IPS DF 6.9 (cell line): ENCODE measurements around the gene DPP3.

Source experiments
- DNase-seq: peaks from one replicate; pipeline ENCODE4 v3.0.0-alpha.2; 2013; ENCODE audit warnings: low read depth, low spot score
- H3K27ac ChIP-seq: one replicate; pipeline ENCODE4 v1.5.1; 2013; ENCODE audit warnings: low read length, control low read depth
- H3K27me3 ChIP-seq: 2 replicates; pipeline ENCODE4 v1.6.1; 2013; ENCODE audit warnings: mild to moderate bottlenecking, low read length; ENCODE audit not compliant: control insufficient read depth, insufficient read depth
- H3K36me3 ChIP-seq: 2 replicates; pipeline ENCODE4 v1.6.1; 2013; ENCODE audit warnings: low read length; ENCODE audit not compliant: control insufficient read depth, insufficient read depth
- H3K4me1 ChIP-seq: 2 replicates; pipeline ENCODE4 v1.6.1; 2013; ENCODE audit warnings: low read length; ENCODE audit not compliant: control insufficient read depth, insufficient read depth
- H3K4me3 ChIP-seq: 2 replicates; pipeline ENCODE4 v1.5.1; 2013; ENCODE audit warnings: mild to moderate bottlenecking, low read length
- H3K9me3 ChIP-seq: 2 replicates; pipeline ENCODE4 v1.6.1; 2013; ENCODE audit warnings: low read length, inconsistent platforms; ENCODE audit not compliant: control insufficient read depth, insufficient read depth
- WGBS: extraction: QIAGEN DNeasy Blood & Tissue Kit; methylation state at CpG from one replicate; pipeline ENCODE4 v1.1.7; 2013; ENCODE audit warnings: mixed read lengths, missing lambda C conversion rate; ENCODE audit not compliant: insufficient read length, insufficient coverage; 5-methylcytosine and 5-hydroxymethylcytosine counted together

The DPP3 gene

GRCh38 chr11:66473167-66473566 is 7.1 kb upstream of the DPP3 start:
- no peaks in the 10 kb centered on the region for H3K27me3 ChIP-seq
- no peak overlapping the region for H3K27ac ChIP-seq
- H3K4me1 ChIP-seq: peaks cover 2% of the 10 kb centered on the region; the same call in 1 of the 2 replicates
- WGBS: no CpG with 5 or more reads among the region's 11 CpGs
- no peak overlapping the region for H3K4me3 ChIP-seq
- peaks cover 13% of the 10 kb centered on the region for H3K36me3 ChIP-seq
- no peaks in the 10 kb centered on the region for H3K9me3 ChIP-seq
- DNase-seq: no peak

GRCh38 chr11:66473608-66474515 is 6.4 kb upstream of the DPP3 start:
- WGBS: no CpG with 5 or more reads among the region's 20 CpGs
- H3K27ac ChIP-seq: no peak overlapping the region
- no peak for DNase-seq
- peaks cover 13% of the 10 kb centered on the region for H3K36me3 ChIP-seq
- H3K9me3 ChIP-seq: no peaks in the 10 kb centered on the region
- H3K4me3 ChIP-seq: no peak overlapping the region
- peaks cover 2% of the 10 kb centered on the region; the same call in 1 of the 2 replicates for H3K4me1 ChIP-seq
- H3K27me3 ChIP-seq: no peaks in the 10 kb centered on the region

GRCh38 chr11:66475349-66476172 is 4.7 kb upstream of the DPP3 start:
- no CpG with 5 or more reads among the region's 44 CpGs for WGBS
- H3K27me3 ChIP-seq: no peaks in the 10 kb centered on the region
- peaks cover 2% of the 10 kb centered on the region for H3K4me1 ChIP-seq
- H3K9me3 ChIP-seq: no peaks in the 10 kb centered on the region
- DNase-seq: no peak
- H3K4me3 ChIP-seq: no peak overlapping the region
- peaks cover 13% of the 10 kb centered on the region for H3K36me3 ChIP-seq
- no peak overlapping the region for H3K27ac ChIP-seq

- H3K9me3 ChIP-seq: no peaks in the 10 kb centered on the region
- no peaks in the 10 kb centered on the region for H3K27me3 ChIP-seq
- H3K4me1 ChIP-seq: peaks cover 2% of the 10 kb centered on the region
- peaks cover 13% of the 10 kb centered on the region for H3K36me3 ChIP-seq
- WGBS: no CpG with 5 or more reads among the region's 10 CpGs
- no peak overlapping the region for H3K27ac ChIP-seq
- DNase-seq: no peak
- no peak overlapping the region for H3K4me3 ChIP-seq
These were observed 3.9 kb upstream of the DPP3 start for GRCh38 chr11:66476173-66476840.

GRCh38 chr11:66476841-66477251 is 3.4 kb upstream of the DPP3 start:
- Histone ChIP-seq H3K9me3 (no peaks in the 10 kb centered on the region), H3K4me3 (no peak overlapping the region), H3K27me3 (no peaks in the 10 kb centered on the region), H3K27ac (no peak overlapping the region), H3K4me1 (peaks cover 2% of the 10 kb centered on the region), H3K36me3 (peaks cover 13% of the 10 kb centered on the region)
- no CpG with 5 or more reads among the region's 9 CpGs for WGBS
- DNase-seq: no peak

- Histone ChIP-seq H3K27ac (no peak overlapping the region), H3K4me1 (peaks cover 2% of the 10 kb centered on the region), H3K27me3 (no peaks in the 10 kb centered on the region), H3K9me3 (no peaks in the 10 kb centered on the region), H3K4me3 (no peak overlapping the region), H3K36me3 (peaks cover 9% of the 10 kb centered on the region; the same call in 1 of the 2 replicates)
- no CpG with 5 or more reads among the region's 11 CpGs for WGBS
- no peak for DNase-seq
These were observed 2.7 kb upstream of the DPP3 start for GRCh38 chr11:66477263-66478201.

- Histone ChIP-seq H3K9me3 (no peaks in the 10 kb centered on the region), H3K4me3 (peak overlapping the region; percentile 90; the same call in 1 of the 2 replicates), H3K27ac (no peak overlapping the region), H3K36me3 (peaks cover 7% of the 10 kb centered on the region; the same call in 1 of the 2 replicates), H3K27me3 (no peaks in the 10 kb centered on the region), H3K4me1 (peaks cover 2% of the 10 kb centered on the region)
- DNase-seq: no peak
- WGBS: no CpG with 5 or more reads among the region's 8 CpGs
These were observed 1.4 kb upstream of the DPP3 start for GRCh38 chr11:66478729-66479393.

- DNase-seq: no peak
- Histone ChIP-seq H3K36me3 (0 out of 2 replicates have a peak, but pooled peaks cover 3% of the 10 kb centered on the region), H3K27me3 (no peaks in the 10 kb centered on the region), H3K4me3 (peak overlapping the region; percentile 90), H3K27ac (no peak overlapping the region), H3K9me3 (no peaks in the 10 kb centered on the region), H3K4me1 (peaks cover 2% of the 10 kb centered on the region)
- no CpG with 5 or more reads among the region's 34 CpGs for WGBS
These were observed 679 bp upstream of the DPP3 start for GRCh38 chr11:66479394-66480116.
